Nasal cavity respiratory epithelium epithelial cell of viscerocranial mucosa (primary cell): ENCODE data around the gene SH3PXD2B. TPM values are rescaled to one million over a fixed set of nuclear protein-coding genes. Genes with fewer than 3 reads are reported as not detected.

Experiments
- total RNA-seq: library from RNA; depleted of rRNA; stranded (reverse); fragments of >200 nt; gene quantifications from 2 replicates; pipeline ENCODE4 v1.2.3, GENCODE V29; 2014

SH3PXD2B gene
- total RNA-seq = 14.0 and 47.7 TPM in 2 replicates

DNA sequence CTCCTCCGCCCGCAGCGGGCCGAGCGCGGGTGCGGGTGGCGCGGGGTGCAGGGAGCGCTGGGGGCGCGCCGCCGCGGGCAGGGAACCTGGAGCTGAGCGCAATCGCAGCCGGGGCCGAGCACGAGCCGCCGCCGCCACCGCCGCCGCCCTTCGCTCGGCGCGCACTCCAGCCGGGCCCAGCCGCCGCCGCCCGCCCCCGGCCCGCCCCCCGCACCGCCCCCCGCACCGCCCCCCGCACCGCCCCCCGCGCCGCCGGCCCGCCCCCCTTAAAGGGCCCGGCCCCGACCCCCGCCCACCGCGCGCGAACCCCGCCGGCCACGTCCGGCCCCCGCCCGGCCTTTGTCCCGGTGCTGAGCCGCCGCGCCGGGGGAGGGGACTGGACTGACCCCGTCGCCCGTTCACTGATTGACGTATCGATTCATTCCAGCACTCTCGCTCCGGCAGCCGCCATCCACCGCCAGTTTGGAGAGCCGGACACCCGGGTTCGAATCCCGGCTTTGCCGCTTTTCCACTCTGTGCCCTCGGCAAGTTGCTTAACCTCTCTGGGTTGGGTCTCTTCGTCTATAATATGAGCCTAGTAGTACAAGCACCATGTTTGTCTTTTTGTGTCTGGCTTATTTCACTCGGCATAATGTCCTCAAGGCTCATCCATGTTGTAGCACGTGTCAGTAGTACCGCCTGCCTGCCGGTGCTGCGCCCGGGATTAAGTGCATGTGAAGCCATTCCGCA, at the start of gene SH3PXD2B:
Gene SH3PXD2B, minus strand, starts transcription at position 168 of the 729 bp plus-strand sequence. CDS start 173 bp downstream, outside the sequence.

GRCh38 chr5:172283020-172283861, 171.1 kb downstream of the SH3PXD2B start, which contains the start of gene UBTD2:
Gene UBTD2 (minus strand): TSS chr5:172283764. CDS start chr5:172283665, 99 bp downstream.

Other genes starting within 250 kb of the SH3PXD2B start
- gene UBTD2, start 170.8 kb downstream of the SH3PXD2B start, total RNA-seq = 19.1 and 30.2 TPM in 2 replicates
- 4.8 and 44.1 TPM in 2 replicates for gene NEURL1B, start 186.7 kb upstream of the SH3PXD2B start, total RNA-seq